ENCODE data around the gene KCNMA1.

KCNMA1 gene

GRCh38 chr10:77463967-77464745 is 173.5 kb downstream of the KCNMA1 start:
- no peak for TF ChIP-seq TAF1 (IDR thresholded peaks at IDR 0.05; ENCODE audit: low read depth)
- TF ChIP-seq USF1 (IDR thresholded peaks at IDR 0.05), result no peak
- no peak for TF ChIP-seq EGR1 (IDR thresholded peaks at IDR 0.05)
- TF ChIP-seq ZBTB7A (IDR thresholded peaks at IDR 0.05; ENCODE audit: low read depth), result no peak
- TF ChIP-seq CREB1 (IDR thresholded peaks at IDR 0.05; ENCODE audit: low read depth), result no peak
- no peak for TF ChIP-seq YY1 (IDR thresholded peaks at IDR 0.05; ENCODE audit: low read depth)

GRCh38 chr10:77463499-77463898 is 174.1 kb downstream of the KCNMA1 start:
- TF ChIP-seq USF1 (IDR thresholded peaks at IDR 0.05) (no peak), RAD21 (IDR thresholded peaks at IDR 0.05; ENCODE audit: low read depth) (no peak), TCF12 (IDR thresholded peaks at IDR 0.05; ENCODE audit: low read depth) (no peak), FOXM1 (IDR thresholded peaks at IDR 0.05; ENCODE audit: borderline replicate concordance, low read depth) (no peak), TEAD4 (IDR thresholded peaks at IDR 0.05) (no peak), MAX (IDR thresholded peaks at IDR 0.05) (no peak), YY1 (IDR thresholded peaks at IDR 0.05; ENCODE audit: low read depth) (no peak), EP300 (IDR thresholded peaks at IDR 0.05; ENCODE audit: borderline replicate concordance) (no peak), EGR1 (IDR thresholded peaks at IDR 0.05) (no peak), CEBPB (IDR thresholded peaks at IDR 0.05) (no peak), TAF1 (IDR thresholded peaks at IDR 0.05; ENCODE audit: low read depth) (no peak), ZBTB7A (IDR thresholded peaks at IDR 0.05; ENCODE audit: low read depth) (no peak), REST (IDR thresholded peaks at IDR 0.05; ENCODE audit: low read depth) (no peak), CREB1 (IDR thresholded peaks at IDR 0.05; ENCODE audit: low read depth) (no peak), NFIC (IDR thresholded peaks at IDR 0.05) (no peak)

GRCh38 chr10:77461636-77462296 is 175.8 kb downstream of the KCNMA1 start:
- TF ChIP-seq ZBTB7A (IDR thresholded peaks at IDR 0.05; ENCODE audit: low read depth), result no peak

GRCh38 chr10:77459905-77460304 is 177.7 kb downstream of the KCNMA1 start:
- no peak for TF ChIP-seq TCF12 (IDR thresholded peaks at IDR 0.05; ENCODE audit: low read depth)
- no peak for TF ChIP-seq RAD21 (IDR thresholded peaks at IDR 0.05; ENCODE audit: low read depth)
- no peak for TF ChIP-seq CEBPB (IDR thresholded peaks at IDR 0.05)
- no peak for TF ChIP-seq NFIC (IDR thresholded peaks at IDR 0.05)
- TF ChIP-seq ZBTB7A (IDR thresholded peaks at IDR 0.05; ENCODE audit: low read depth), result no peak
- no peak for TF ChIP-seq CREB1 (IDR thresholded peaks at IDR 0.05; ENCODE audit: low read depth)
- no peak for TF ChIP-seq YY1 (IDR thresholded peaks at IDR 0.05; ENCODE audit: low read depth)
- no peak for TF ChIP-seq TEAD4 (IDR thresholded peaks at IDR 0.05)
- no peak for TF ChIP-seq FOXM1 (IDR thresholded peaks at IDR 0.05; ENCODE audit: borderline replicate concordance, low read depth)

- no peak for TF ChIP-seq CREB1 (IDR thresholded peaks at IDR 0.05; ENCODE audit: low read depth)
- TF ChIP-seq RAD21 (IDR thresholded peaks at IDR 0.05; ENCODE audit: low read depth), result no peak
- no peak for TF ChIP-seq REST (IDR thresholded peaks at IDR 0.05; ENCODE audit: low read depth)
- TF ChIP-seq TAF1 (IDR thresholded peaks at IDR 0.05; ENCODE audit: low read depth), result no peak
- TF ChIP-seq FOXM1 (IDR thresholded peaks at IDR 0.05; ENCODE audit: borderline replicate concordance, low read depth), result no peak
- no peak for TF ChIP-seq TEAD4 (IDR thresholded peaks at IDR 0.05)
- no peak for TF ChIP-seq CEBPB (IDR thresholded peaks at IDR 0.05)
These were observed 178.5 kb downstream of the KCNMA1 start for GRCh38 chr10:77458986-77459590.

- TF ChIP-seq RAD21 (IDR thresholded peaks at IDR 0.05; ENCODE audit: low read depth) (no peak), ZBTB7A (IDR thresholded peaks at IDR 0.05; ENCODE audit: low read depth) (no peak), EGR1 (IDR thresholded peaks at IDR 0.05) (no peak), CREB1 (IDR thresholded peaks at IDR 0.05; ENCODE audit: low read depth) (no peak), FOXM1 (IDR thresholded peaks at IDR 0.05; ENCODE audit: borderline replicate concordance, low read depth) (no peak), MAX (IDR thresholded peaks at IDR 0.05) (no peak)
These were observed 179.9 kb downstream of the KCNMA1 start for GRCh38 chr10:77457721-77458120.

Measured in Ishikawa (cell line).